HFFc6 (cell line): ENCODE data around the gene MYO5A. TPM values are rescaled to one million over a fixed set of nuclear protein-coding genes. Genes with fewer than 3 reads are reported as not detected.

Experiments used
- DNase-seq: peaks from one replicate; pipeline ENCODE4 v3.0.0-alpha.2; 2018
- H3K27ac Mint-ChIP-seq: 2 replicates; pipeline ENCODE4 v1.8.0; 2020; ENCODE audit warnings: mild to moderate bottlenecking, mixed read lengths
- H3K27me3 Mint-ChIP-seq: 2 replicates; pipeline ENCODE4 v1.8.0; 2021; ENCODE audit warnings: mild to moderate bottlenecking, moderate library complexity, mixed read lengths; ENCODE audit not compliant: insufficient read depth
- H3K36me3 Mint-ChIP-seq: 2 replicates; pipeline ENCODE4 v1.8.0; 2021; ENCODE audit warnings: low read depth, mixed read lengths
- H3K4me1 Mint-ChIP-seq: 2 replicates; pipeline ENCODE4 v1.8.0; 2020; ENCODE audit warnings: low read depth, mixed read lengths
- H3K4me3 Mint-ChIP-seq: 2 replicates; pipeline ENCODE4 v1.8.0; 2020; ENCODE audit warnings: mild to moderate bottlenecking, moderate library complexity, mixed read lengths
- H3K9me3 Mint-ChIP-seq: 2 replicates; pipeline ENCODE4 v1.8.0; 2020; ENCODE audit warnings: mild to moderate bottlenecking, mixed read lengths
- CTCF ChIP-seq: fragments of 200-600 bp; sonication (generic); IDR thresholded peaks from 2 replicates; pipeline ENCODE4 v1.5.0; 2021; ENCODE audit warnings: antibody characterized with exemption, mild to moderate bottlenecking
- total RNA-seq, 6 experiments: library from RNA; stranded (reverse); fragmentation: NEBNext Ultra II Directional; extraction: Animal tissue kit (Norgen Biotek cat#: 25700); gene quantifications; 2 replicates in 1 of 6; 3 replicates in 5 of 6; pipeline ENCODE4 v1.2.3, GENCODE V29; 2021

Gene MYO5A
- total RNA-seq, 6 experiments from 2014 or later: 47.4 to 59.4 (median 54.0) TPM

GRCh38 chr15:52506549-52506948 is 22.1 kb downstream of the MYO5A start:
- Mint-ChIP-seq H3K9me3 (no peaks in the 10 kb centered on the region), H3K27ac (no peak overlapping the region), H3K4me3 (no peak overlapping the region), H3K27me3 (no peaks in the 10 kb centered on the region; the same call in 1 of the 2 replicates), H3K36me3 (no peaks in the 10 kb centered on the region), H3K4me1 (peaks cover 61% of the 10 kb centered on the region)
- no peak for DNase-seq
- no peak for TF ChIP-seq CTCF

- Mint-ChIP-seq H3K4me1 (peaks cover 47% of the 10 kb centered on the region), H3K36me3 (no peaks in the 10 kb centered on the region), H3K9me3 (no peaks in the 10 kb centered on the region), H3K4me3 (no peak overlapping the region), H3K27me3 (no peaks in the 10 kb centered on the region; the same call in 1 of the 2 replicates), H3K27ac (no peak overlapping the region)
- TF ChIP-seq CTCF: no peak
- DNase-seq: no peak
These were observed 23.5 kb downstream of the MYO5A start for GRCh38 chr15:52505151-52505550.

- no peak for TF ChIP-seq CTCF
- Mint-ChIP-seq H3K27me3 (no peaks in the 10 kb centered on the region; the same call in 1 of the 2 replicates), H3K36me3 (no peaks in the 10 kb centered on the region), H3K9me3 (no peaks in the 10 kb centered on the region), H3K4me3 (no peak overlapping the region), H3K4me1 (peaks cover 45% of the 10 kb centered on the region), H3K27ac (peak overlapping the region; percentile 0; the same call in 1 of the 2 replicates)
- peak; percentile 50 for DNase-seq
These were observed 24.7 kb downstream of the MYO5A start for GRCh38 chr15:52503788-52504496.

GRCh38 chr15:52502608-52503007 is 26.1 kb downstream of the MYO5A start:
- Mint-ChIP-seq H3K4me3 (no peak overlapping the region), H3K9me3 (no peaks in the 10 kb centered on the region), H3K36me3 (no peaks in the 10 kb centered on the region), H3K27ac (no peak overlapping the region), H3K4me1 (peaks cover 45% of the 10 kb centered on the region), H3K27me3 (no peaks in the 10 kb centered on the region; the same call in 1 of the 2 replicates)
- no peak for DNase-seq
- TF ChIP-seq CTCF: no peak

- Mint-ChIP-seq H3K36me3 (no peaks in the 10 kb centered on the region), H3K4me3 (no peak overlapping the region), H3K27ac (no peak overlapping the region), H3K27me3 (no peaks in the 10 kb centered on the region; the same call in 1 of the 2 replicates), H3K4me1 (peaks cover 51% of the 10 kb centered on the region), H3K9me3 (no peaks in the 10 kb centered on the region)
- no peak for TF ChIP-seq CTCF
- no peak for DNase-seq
These were observed 29.2 kb downstream of the MYO5A start for GRCh38 chr15:52499506-52499905.
